ENCODE results near the gene MYO1E.

DNA sequence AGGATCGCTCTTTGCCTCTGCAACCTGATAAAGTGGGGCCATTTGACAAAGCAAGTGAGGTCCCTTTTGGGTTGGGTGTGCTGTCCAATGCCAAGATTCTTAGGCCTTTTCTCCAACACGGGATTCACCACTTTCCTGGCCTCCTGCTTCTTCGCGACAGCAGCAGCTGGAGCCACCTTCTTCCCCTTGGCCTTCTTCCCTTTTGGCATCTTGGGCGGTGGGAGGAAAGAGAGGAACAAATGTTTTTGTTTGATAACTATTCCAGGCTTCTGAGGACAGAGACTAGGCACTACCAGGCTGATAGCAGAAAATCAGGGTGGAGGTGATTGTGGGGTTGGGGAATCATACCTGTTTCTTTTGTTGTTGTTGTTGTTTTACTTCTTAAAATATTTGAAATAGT, 35.3 kb upstream of the MYO1E start:
- no peak for TF ChIP-seq POLR2A (IDR thresholded peaks at IDR 0.05)
- TF ChIP-seq, protein P1, sequence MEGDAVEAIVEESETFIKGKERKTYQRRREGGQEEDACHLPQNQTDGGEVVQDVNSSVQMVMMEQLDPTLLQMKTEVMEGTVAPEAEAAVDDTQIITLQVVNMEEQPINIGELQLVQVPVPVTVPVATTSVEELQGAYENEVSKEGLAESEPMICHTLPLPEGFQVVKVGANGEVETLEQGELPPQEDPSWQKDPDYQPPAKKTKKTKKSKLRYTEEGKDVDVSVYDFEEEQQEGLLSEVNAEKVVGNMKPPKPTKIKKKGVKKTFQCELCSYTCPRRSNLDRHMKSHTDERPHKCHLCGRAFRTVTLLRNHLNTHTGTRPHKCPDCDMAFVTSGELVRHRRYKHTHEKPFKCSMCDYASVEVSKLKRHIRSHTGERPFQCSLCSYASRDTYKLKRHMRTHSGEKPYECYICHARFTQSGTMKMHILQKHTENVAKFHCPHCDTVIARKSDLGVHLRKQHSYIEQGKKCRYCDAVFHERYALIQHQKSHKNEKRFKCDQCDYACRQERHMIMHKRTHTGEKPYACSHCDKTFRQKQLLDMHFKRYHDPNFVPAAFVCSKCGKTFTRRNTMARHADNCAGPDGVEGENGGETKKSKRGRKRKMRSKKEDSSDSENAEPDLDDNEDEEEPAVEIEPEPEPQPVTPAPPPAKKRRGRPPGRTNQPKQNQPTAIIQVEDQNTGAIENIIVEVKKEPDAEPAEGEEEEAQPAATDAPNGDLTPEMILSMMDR (IDR thresholded peaks at IDR 0.05): no peak
- no peak for TF ChIP-seq POLR2AphosphoS5 (IDR thresholded peaks at IDR 0.05)

Data from prostate gland (tissue), 2 donors.